Neuronal stem cell (in vitro differentiated cells): ENCODE data around the gene LINGO3.

Experiments
- DNase-seq: peaks from one replicate; pipeline ENCODE4 v3.0.0-alpha.2; 2013; ENCODE audit warnings: low spot score
- H2AFZ ChIP-seq: one replicate; pipeline ENCODE4 v1.6.1; 2013; ENCODE audit warnings: mild to moderate bottlenecking, low read length, inconsistent platforms
- H2AK5ac ChIP-seq: 2 replicates; pipeline ENCODE4 v1.6.1; 2013; ENCODE audit warnings: low read depth, mild to moderate bottlenecking, inconsistent platforms, low read length, moderate library complexity, mixed read lengths
- H2BK120ac ChIP-seq: 2 replicates; pipeline ENCODE4 v1.6.1; 2013; ENCODE audit warnings: low read depth, mild to moderate bottlenecking, inconsistent platforms, low read length, moderate library complexity, mixed read lengths
- H2BK12ac ChIP-seq: one replicate; pipeline ENCODE4 v1.6.1; 2013; ENCODE audit warnings: low read length, inconsistent platforms
- H2BK15ac ChIP-seq: 2 replicates; pipeline ENCODE4 v1.6.1; 2013; ENCODE audit warnings: mild to moderate bottlenecking, low read length, inconsistent platforms, mixed read lengths
- H2BK5ac ChIP-seq: one replicate; pipeline ENCODE4 v1.6.1; 2013; ENCODE audit warnings: inconsistent platforms, mild to moderate bottlenecking, low read length, moderate library complexity
- H3K14ac ChIP-seq: one replicate; pipeline ENCODE4 v1.6.1; 2013; ENCODE audit warnings: low read length, inconsistent platforms
- H3K18ac ChIP-seq: 2 replicates; pipeline ENCODE4 v1.6.1; 2013; ENCODE audit warnings: low read length, inconsistent platforms
- H3K23ac ChIP-seq: 2 replicates; pipeline ENCODE4 v1.6.1; 2013; ENCODE audit warnings: low read depth, mild to moderate bottlenecking, mixed read lengths, low read length, inconsistent platforms; ENCODE audit not compliant: poor library complexity
- H3K27ac ChIP-seq: replicated peaks from 3 replicates; pipeline ENCODE4 v1.5.1; 2013; ENCODE audit warnings: low read length, inconsistent platforms
- H3K27me3 ChIP-seq, 3 experiments: 2 replicates each; pipeline ENCODE4 v1.6.1; 2013; ENCODE audit warnings: low read length in 3 of 3, mild to moderate bottlenecking in 2 of 3, inconsistent platforms in 1 of 3, low read depth in 1 of 3, mixed read lengths in 1 of 3, moderate library complexity in 1 of 3; ENCODE audit not compliant: control insufficient read depth in 3 of 3, insufficient read depth in 3 of 3
- H3K36me3 ChIP-seq, 2 donors: replicated peaks in 1 of 2; 2 replicates each; pipeline ENCODE4 v1.6.1; 2013; ENCODE audit warnings: low read length in 2 of 2; ENCODE audit not compliant: control insufficient read depth in 2 of 2, insufficient read depth in 2 of 2
- H3K4ac ChIP-seq: 2 replicates; pipeline ENCODE4 v1.6.1; 2013; ENCODE audit warnings: inconsistent platforms, mild to moderate bottlenecking, low read length, moderate library complexity
- H3K4me1 ChIP-seq, 2 donors: 1 replicate in 1 of 2; 2 replicates in 1 of 2; pipeline ENCODE4 v1.6.1; 2013; ENCODE audit warnings: low read length in 2 of 2, low read depth in 1 of 2; ENCODE audit not compliant: control insufficient read depth in 2 of 2, insufficient read depth in 1 of 2
- H3K4me2 ChIP-seq: one replicate; pipeline ENCODE4 v1.6.1; 2013; ENCODE audit warnings: mild to moderate bottlenecking, low read length, inconsistent platforms; ENCODE audit not compliant: insufficient read depth, poor library complexity, severe bottlenecking
- H3K4me3 ChIP-seq, 2 donors: 2 replicates each; pipeline ENCODE4 v1.5.1; 2013; ENCODE audit warnings: low read length in 2 of 2, mild to moderate bottlenecking in 2 of 2, inconsistent platforms in 1 of 2, moderate library complexity in 1 of 2
- H3K79me1 ChIP-seq: one replicate; pipeline ENCODE4 v1.6.1; 2013; ENCODE audit warnings: low read depth, mild to moderate bottlenecking, inconsistent platforms, low read length, moderate library complexity
- H3K9ac ChIP-seq: one replicate; pipeline ENCODE4 v1.6.1; 2013; ENCODE audit warnings: mild to moderate bottlenecking, low read depth, low read length, inconsistent platforms; ENCODE audit not compliant: poor library complexity
- H3K9me3 ChIP-seq, 2 donors: replicated peaks in 1 of 2; 2 replicates each; pipeline versions ENCODE3 to v1.6.1; 2013; ENCODE audit warnings: low read length in 2 of 2, mild to moderate bottlenecking in 2 of 2, inconsistent platforms in 1 of 2, low read depth in 1 of 2, mixed read lengths in 1 of 2, moderate library complexity in 1 of 2; ENCODE audit not compliant: control insufficient read depth in 2 of 2, insufficient read depth in 1 of 2
- H4K8ac ChIP-seq: one replicate; pipeline ENCODE4 v1.6.1; 2013; ENCODE audit warnings: low read depth, mild to moderate bottlenecking, inconsistent platforms, low read length, moderate library complexity
- H4K91ac ChIP-seq: one replicate; pipeline ENCODE4 v1.6.1; 2013; ENCODE audit warnings: low read length, low read depth, mild to moderate bottlenecking, inconsistent platforms; ENCODE audit not compliant: poor library complexity
- WGBS, 2 donors: extraction: QIAGEN DNeasy Blood & Tissue Kit; methylation state at CpG; one replicate each; pipeline ENCODE4 v1.1.7; 2013; ENCODE audit warnings: missing lambda C conversion rate in 2 of 2, mixed read lengths in 1 of 2; ENCODE audit not compliant: insufficient read length in 2 of 2, insufficient replicate concordance in 1 of 2; ENCODE audit errors: extremely low coverage in 2 of 2; 5-methylcytosine and 5-hydroxymethylcytosine counted together

LINGO3 gene

GRCh38 chr19:2269244-2270156 lies 38.5 kb downstream of the LINGO3 start:
- no CpG with 5 or more reads among the region's 103 CpGs for whole genome bisulfite sequencing, 2 donors
- Histone ChIP-seq H3K14ac (peak overlapping the region; percentile 98), H2BK12ac (no peak overlapping the region), H2BK5ac (peak overlapping the region; percentile 95), H3K36me3 (peaks cover 15 to 28% of the 10 kb centered on the region in 2 donors), H3K27ac (peak overlapping the region; percentile 59), H3K9ac (peak overlapping the region; percentile 99), H2BK120ac (peak overlapping the region; percentile 18), H3K79me1 (peaks cover 19% of the 10 kb centered on the region), H2AFZ (peak overlapping the region; percentile 87), H4K91ac (no peak overlapping the region), H3K23ac (peak overlapping the region; percentile 100), H4K8ac (no peak overlapping the region), H2BK15ac (no peak overlapping the region), H3K4ac (peak overlapping the region; percentile 66), H3K9me3 (no peaks in the 10 kb centered on the region), H3K4me2 (peak overlapping the region; percentile 77), H3K4me3 (peak overlapping the region; percentile 100), H3K4me1 (peaks cover 11 to 24% of the 10 kb centered on the region in 2 donors), H3K27me3 (no peaks in the 10 kb centered on the region), H3K18ac (peak overlapping the region; percentile 98), H2AK5ac (peak overlapping the region; percentile 90)
- peak; percentile 97 for DNase-seq

GRCh38 chr19:2268861-2269243 lies 39.1 kb downstream of the LINGO3 start:
- Histone ChIP-seq H3K4me2 (peak overlapping the region; percentile 56), H3K9me3 (no peaks in the 10 kb centered on the region), H3K18ac (peak overlapping the region; percentile 89), H2BK120ac (no peak overlapping the region), H3K4ac (no peak overlapping the region), H3K27me3 (no peaks in the 10 kb centered on the region), H2BK15ac (no peak overlapping the region), H2BK5ac (no peak overlapping the region), H3K79me1 (peaks cover 12% of the 10 kb centered on the region), H4K8ac (no peak overlapping the region), H3K36me3 (peaks cover 13 to 22% of the 10 kb centered on the region in 2 donors), H3K9ac (peak overlapping the region; percentile 81), H2AK5ac (no peak overlapping the region), H4K91ac (no peak overlapping the region), H3K4me1 (peaks cover 11 to 24% of the 10 kb centered on the region in 2 donors), H2AFZ (peak overlapping the region; percentile 87), H3K23ac (no peak overlapping the region), H3K4me3 (peak overlapping the region; percentile 81 to 100), H3K27ac (no peak overlapping the region), H3K14ac (no peak overlapping the region), H2BK12ac (no peak overlapping the region)
- DNase-seq = no peak
- no CpG with 5 or more reads among the region's 19 CpGs for WGBS, 2 donors

- no peak overlapping the region for H3K9ac ChIP-seq
- H4K8ac ChIP-seq = no peak overlapping the region
- H3K79me1 ChIP-seq = peaks cover 12% of the 10 kb centered on the region
- H3K18ac ChIP-seq = no peak overlapping the region
- no peak overlapping the region for H2BK15ac ChIP-seq
- H3K4me2 ChIP-seq = no peak overlapping the region
- peaks cover 10 to 22% of the 10 kb centered on the region in 2 donors for H3K4me1 ChIP-seq
- no peak overlapping the region for H2AK5ac ChIP-seq
- H3K27me3 ChIP-seq = no peaks in the 10 kb centered on the region
- no peak for DNase-seq
- no peak overlapping the region for H2BK5ac ChIP-seq
- no peak overlapping the region for H2BK12ac ChIP-seq
- no peak overlapping the region for H3K23ac ChIP-seq
- peak overlapping the region in 1 of 2 donors; percentile 100 for H3K4me3 ChIP-seq
- H3K36me3 ChIP-seq = peaks cover 13 to 21% of the 10 kb centered on the region in 2 donors
- no peak overlapping the region for H3K4ac ChIP-seq
- no peaks in the 10 kb centered on the region for H3K9me3 ChIP-seq
- H3K14ac ChIP-seq = no peak overlapping the region
- no peak overlapping the region for H4K91ac ChIP-seq
- no peak overlapping the region for H3K27ac ChIP-seq
- WGBS, 2 donors = no CpG with 5 or more reads among the region's 4 CpGs
- H2BK120ac ChIP-seq = no peak overlapping the region
- H2AFZ ChIP-seq = no peak overlapping the region
Measured at GRCh38 chr19:2268480-2268830, 39.5 kb downstream of the LINGO3 start.

GRCh38 chr19:2266183-2266993 lies 41.6 kb downstream of the LINGO3 start:
- Histone ChIP-seq H3K18ac (no peak overlapping the region), H3K9ac (peak overlapping the region; percentile 70), H3K4ac (peak overlapping the region; percentile 37), H4K91ac (no peak overlapping the region), H2AFZ (peak overlapping the region; percentile 45), H2BK12ac (peak overlapping the region; percentile 22), H2BK5ac (no peak overlapping the region), H3K23ac (no peak overlapping the region), H3K79me1 (peaks cover 7% of the 10 kb centered on the region), H2BK15ac (peak overlapping the region; percentile 92), H2BK120ac (no peak overlapping the region), H3K4me3 (no peak overlapping the region), H3K27me3 (no peaks in the 10 kb centered on the region), H3K27ac (no peak overlapping the region), H3K14ac (no peak overlapping the region), H3K36me3 (peaks cover 0 to 3% of the 10 kb centered on the region in 2 donors), H2AK5ac (peak overlapping the region; percentile 90), H3K9me3 (peaks cover 0 to 1% of the 10 kb centered on the region in 2 donors), H3K4me2 (no peak overlapping the region), H3K4me1 (peaks cover under 1 to 11% of the 10 kb centered on the region in 2 donors), H4K8ac (peak overlapping the region; percentile 43)
- no peak for DNase-seq
- no CpG with 5 or more reads among the region's 18 CpGs for WGBS, 2 donors
